ENCODE measurements around the gene DYRK4.
"Not testable (repeated sequence)": the region's sequence is repeated elsewhere in the genome, so short reads cannot be mapped to it uniquely, and the experiment has no call there.

DYRK4 gene, protein sequence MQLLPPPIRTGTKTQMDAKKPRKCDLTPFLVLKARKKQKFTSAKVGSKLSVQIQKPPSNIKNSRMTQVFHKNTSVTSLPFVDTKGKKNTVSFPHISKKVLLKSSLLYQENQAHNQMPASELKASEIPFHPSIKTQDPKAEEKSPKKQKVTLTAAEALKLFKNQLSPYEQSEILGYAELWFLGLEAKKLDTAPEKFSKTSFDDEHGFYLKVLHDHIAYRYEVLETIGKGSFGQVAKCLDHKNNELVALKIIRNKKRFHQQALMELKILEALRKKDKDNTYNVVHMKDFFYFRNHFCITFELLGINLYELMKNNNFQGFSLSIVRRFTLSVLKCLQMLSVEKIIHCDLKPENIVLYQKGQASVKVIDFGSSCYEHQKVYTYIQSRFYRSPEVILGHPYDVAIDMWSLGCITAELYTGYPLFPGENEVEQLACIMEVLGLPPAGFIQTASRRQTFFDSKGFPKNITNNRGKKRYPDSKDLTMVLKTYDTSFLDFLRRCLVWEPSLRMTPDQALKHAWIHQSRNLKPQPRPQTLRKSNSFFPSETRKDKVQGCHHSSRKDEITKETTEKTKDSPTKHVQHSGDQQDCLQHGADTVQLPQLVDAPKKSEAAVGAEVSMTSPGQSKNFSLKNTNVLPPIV

DNA sequence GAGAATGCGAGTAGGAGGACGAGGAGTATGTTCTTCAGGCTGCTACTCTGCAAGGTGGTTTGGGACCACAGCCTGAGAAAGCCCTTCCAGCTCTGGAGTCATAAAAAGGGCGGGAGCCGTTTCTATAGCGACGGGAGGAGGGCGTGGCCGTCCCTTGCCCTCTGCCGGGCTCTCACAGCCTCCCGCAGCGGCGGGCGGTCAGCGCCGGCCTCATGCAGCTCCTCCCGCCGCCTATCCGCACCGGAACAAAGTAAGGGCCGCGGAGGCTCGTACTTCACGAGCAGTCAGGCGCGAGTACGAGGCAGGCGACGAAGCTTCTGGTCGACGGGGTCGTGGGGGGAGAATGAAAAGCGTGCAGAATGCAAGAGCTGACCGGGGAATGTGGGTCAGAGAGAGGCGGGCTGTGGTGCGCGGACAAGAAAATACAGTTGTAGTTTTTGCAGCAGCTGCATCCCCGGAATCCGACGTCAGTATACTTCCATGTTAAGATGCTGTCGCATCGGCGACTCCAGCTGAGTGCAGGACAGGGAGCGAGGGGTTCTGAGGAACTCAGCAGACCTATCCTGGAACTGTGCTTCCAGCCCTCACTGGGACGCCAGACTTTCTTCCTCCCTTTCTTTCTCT is at the start of gene DYRK4:
Gene DYRK4, plus strand, starts transcription at position 175 of the 624 bp plus-strand sequence. Its CDS starts 38 bp downstream, at position 213.
- H3K36me3 Mint-ChIP-seq: peaks cover 24% of the 10 kb centered on the region
- no peak within 1 kb of the TSS for H3K27ac Mint-ChIP-seq
- peaks cover 13% of the 10 kb centered on the region for H3K27me3 Mint-ChIP-seq
- no peaks in the 10 kb centered on the region for H3K9me3 Mint-ChIP-seq
- no peak within 1 kb of the TSS for H3K4me3 Mint-ChIP-seq
- peak; percentile 30 for DNase-seq
- peaks cover 25% of the 10 kb centered on the region for H3K4me1 Mint-ChIP-seq
- CTCF ChIA-PET: no interaction called here

DNA sequence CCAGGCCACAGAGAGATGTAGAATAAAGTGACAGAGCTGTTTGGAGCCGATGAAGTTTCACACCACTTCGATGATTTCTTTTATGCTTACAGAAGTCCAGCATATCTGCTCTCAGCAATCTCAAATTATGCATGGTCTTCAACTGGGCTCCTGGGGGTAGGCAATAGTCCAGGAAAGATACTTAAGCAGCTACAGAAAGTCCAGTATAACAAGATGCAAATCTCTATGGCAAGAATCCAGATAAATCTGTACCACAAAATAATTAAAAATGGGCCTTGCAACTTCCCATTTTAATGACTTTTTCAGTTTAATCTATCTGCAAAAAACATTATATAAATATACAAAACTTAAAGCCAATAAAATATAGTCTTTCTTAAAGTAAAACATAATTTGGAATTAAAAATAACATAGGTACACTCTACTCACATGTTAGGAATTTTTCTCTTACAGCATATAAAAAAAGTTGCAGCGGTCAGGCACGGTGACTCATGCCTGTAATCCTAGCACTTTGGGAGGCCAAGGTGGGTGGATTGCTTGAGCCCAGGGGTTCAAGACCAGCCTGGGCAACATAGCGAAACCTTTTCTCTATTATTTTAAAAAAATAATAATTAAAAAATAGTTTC is 43.8 kb upstream of the DYRK4 start:
- no peak for DNase-seq
- no peaks in the 10 kb centered on the region for H3K27me3 Mint-ChIP-seq
- no peaks in the 10 kb centered on the region for H3K4me1 Mint-ChIP-seq
- no peak overlapping the region for H3K27ac Mint-ChIP-seq
- peaks cover 34% of the 10 kb centered on the region for H3K36me3 Mint-ChIP-seq
- H3K4me3 Mint-ChIP-seq: no peak overlapping the region
- CTCF ChIA-PET: no interaction called here
- H3K9me3 Mint-ChIP-seq: no peaks in the 10 kb centered on the region

DNA sequence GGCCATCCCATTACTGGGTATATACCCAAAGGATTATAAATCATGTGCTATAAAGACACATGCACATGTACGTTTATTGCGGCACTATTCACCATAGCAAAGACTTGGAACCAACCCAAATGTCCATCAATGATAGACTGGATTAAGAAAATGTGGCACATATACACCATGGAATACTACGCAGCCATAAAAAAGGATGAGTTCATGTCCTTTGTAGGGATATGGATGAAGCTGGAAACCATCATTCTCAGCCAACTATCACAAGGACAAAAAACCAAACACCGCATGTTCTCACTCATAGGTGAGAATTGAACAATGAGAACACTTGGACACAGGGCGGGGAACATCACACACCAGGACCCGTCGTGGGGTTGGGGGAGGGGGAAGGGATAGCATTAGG is 38.6 kb upstream of the DYRK4 start:
- not testable (repeated sequence) for H3K27ac Mint-ChIP-seq, H3K9me3 Mint-ChIP-seq, H3K27me3 Mint-ChIP-seq, H3K4me1 Mint-ChIP-seq, H3K4me3 Mint-ChIP-seq, DNase-seq
- CTCF ChIA-PET: interaction anchor here (1.6 kb wide), 1 partner anchor 101 kb away, joined by 7 read pairs; no protein-coding TSS in a partner anchor
- H3K36me3 Mint-ChIP-seq: peaks cover 30% of the 10 kb centered on the region

DNA sequence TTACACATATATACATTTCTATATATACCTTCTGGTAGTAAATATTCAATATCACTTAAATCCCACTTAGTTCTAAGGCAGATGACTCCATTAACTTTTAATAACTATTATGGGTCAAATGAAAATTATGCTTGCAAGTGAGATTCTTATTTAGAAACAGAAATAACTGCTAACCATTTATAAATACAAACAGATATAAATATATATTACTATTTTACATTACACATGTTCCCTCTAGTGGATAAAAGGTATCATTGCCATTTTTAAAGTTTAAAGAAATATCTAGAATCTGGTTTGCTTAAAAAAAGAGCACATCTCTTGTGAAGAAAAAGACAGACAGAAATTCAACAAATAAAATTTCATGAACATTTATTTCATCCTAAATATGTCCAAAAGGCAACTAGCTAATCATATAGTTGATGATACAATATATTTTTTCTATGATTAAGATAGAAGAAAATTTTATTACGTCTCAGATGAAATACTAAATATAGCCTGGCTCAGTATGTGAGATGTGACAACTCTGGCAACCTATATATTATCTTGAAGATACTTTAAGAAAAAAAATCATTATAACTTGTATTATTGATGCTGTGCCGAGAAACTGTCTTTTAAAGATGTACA is 35.0 kb upstream of the DYRK4 start:
- no peaks in the 10 kb centered on the region for H3K9me3 Mint-ChIP-seq
- no peak overlapping the region for H3K27ac Mint-ChIP-seq
- no peaks in the 10 kb centered on the region for H3K27me3 Mint-ChIP-seq
- CTCF ChIA-PET: interaction anchor here (0.6 to 3.2 kb wide), 6 partner anchors 14 to 346 kb away, joined by 3 to 19 read pairs (median 5); no protein-coding TSS in a partner anchor
- H3K4me1 Mint-ChIP-seq: peaks cover 3% of the 10 kb centered on the region
- DNase-seq: no peak
- H3K4me3 Mint-ChIP-seq: no peak overlapping the region
- peaks cover 26% of the 10 kb centered on the region for H3K36me3 Mint-ChIP-seq

DNA sequence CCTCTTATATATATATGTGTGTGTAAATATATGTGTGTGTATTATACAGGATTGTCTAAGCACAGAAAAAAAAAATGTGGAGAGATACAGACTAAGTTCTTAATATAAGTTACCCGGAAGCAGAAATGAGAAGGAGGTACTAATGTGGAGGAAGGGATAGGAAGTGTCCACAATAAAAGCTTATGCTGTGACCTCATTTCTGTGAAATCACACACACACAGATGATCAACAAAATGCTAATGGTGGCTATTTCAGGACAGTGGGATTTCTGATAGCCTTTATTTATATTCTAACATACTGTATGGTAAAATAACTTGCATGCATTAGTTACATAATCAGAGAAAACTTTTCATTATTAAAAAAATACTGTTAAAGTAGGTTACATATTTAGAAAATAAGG is 31.8 kb upstream of the DYRK4 start:
- CTCF ChIA-PET: interaction anchor here (0.9 to 1.7 kb wide), 3 partner anchors 10 to 108 kb away, joined by 4 to 5 read pairs (median 4); no protein-coding TSS in a partner anchor
- Mint-ChIP-seq H3K27me3 (no peaks in the 10 kb centered on the region), H3K9me3 (no peaks in the 10 kb centered on the region), H3K27ac (peak overlapping the region; percentile 25), H3K36me3 (peaks cover 9% of the 10 kb centered on the region), H3K4me3 (no peak overlapping the region), H3K4me1 (peaks cover 3% of the 10 kb centered on the region)
- no peak for DNase-seq

DNA sequence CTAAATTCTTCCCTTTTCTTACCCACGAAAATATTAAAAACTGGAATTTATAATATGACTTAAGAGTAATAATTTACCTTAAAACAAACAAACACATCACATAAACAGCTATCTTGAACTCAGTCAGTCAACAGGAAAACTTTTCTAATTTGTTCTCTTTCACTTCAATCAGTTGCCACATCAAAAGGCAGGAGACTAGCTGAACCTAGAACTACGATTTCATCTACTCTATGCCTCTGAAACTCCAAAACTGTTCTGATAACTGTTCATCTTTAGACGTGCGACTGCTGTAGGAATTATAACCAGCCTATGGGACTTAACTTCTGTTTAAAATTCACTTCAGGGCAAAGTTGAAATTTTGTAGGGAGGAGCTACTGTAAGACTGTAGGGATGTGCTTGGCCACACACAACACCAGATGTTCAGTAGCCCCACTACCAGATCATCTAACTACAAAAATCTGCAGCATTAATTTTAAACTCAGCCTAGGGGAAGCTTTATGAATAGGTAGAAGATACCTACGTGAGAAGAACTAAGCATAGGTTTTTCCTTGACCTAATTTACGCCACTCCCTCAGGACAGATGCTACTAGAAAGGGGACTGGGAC is 30.9 kb upstream of the DYRK4 start:
- Mint-ChIP-seq H3K27me3 (no peaks in the 10 kb centered on the region), H3K4me1 (peaks cover 6% of the 10 kb centered on the region), H3K27ac (no peak overlapping the region), H3K36me3 (peaks cover 6% of the 10 kb centered on the region), H3K4me3 (no peak overlapping the region), H3K9me3 (no peaks in the 10 kb centered on the region)
- DNase-seq: no peak
- CTCF ChIA-PET: interaction anchor here (0.7 to 1.7 kb wide), 4 partner anchors 11 to 535 kb away, joined by 3 to 12 read pairs (median 4); no protein-coding TSS in a partner anchor

DNA sequence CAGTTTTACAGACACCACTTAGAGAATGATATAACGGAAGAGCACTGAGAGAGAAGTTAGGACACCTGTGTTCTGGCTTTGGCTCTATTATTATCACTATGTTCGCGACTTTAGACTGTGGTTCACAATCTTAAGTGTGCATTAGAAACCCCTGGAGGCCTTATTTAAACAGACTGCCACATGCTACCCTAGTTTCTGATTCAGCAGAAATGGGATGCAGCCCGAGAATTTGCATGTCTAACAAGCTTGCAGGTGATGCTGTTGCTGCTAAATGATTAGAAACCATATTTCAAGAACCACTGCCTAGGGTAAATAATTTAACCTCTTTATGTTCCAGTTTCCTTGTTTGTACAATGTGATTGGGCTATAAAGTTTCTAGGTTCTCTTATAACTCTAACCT is 26.9 kb upstream of the DYRK4 start:
- Mint-ChIP-seq H3K27me3 (no peaks in the 10 kb centered on the region), H3K4me3 (no peak overlapping the region), H3K4me1 (peaks cover 32% of the 10 kb centered on the region), H3K36me3 (peaks cover 11% of the 10 kb centered on the region), H3K27ac (no peak overlapping the region), H3K9me3 (no peaks in the 10 kb centered on the region)
- DNase-seq: no peak
- CTCF ChIA-PET: no interaction called here

DNA sequence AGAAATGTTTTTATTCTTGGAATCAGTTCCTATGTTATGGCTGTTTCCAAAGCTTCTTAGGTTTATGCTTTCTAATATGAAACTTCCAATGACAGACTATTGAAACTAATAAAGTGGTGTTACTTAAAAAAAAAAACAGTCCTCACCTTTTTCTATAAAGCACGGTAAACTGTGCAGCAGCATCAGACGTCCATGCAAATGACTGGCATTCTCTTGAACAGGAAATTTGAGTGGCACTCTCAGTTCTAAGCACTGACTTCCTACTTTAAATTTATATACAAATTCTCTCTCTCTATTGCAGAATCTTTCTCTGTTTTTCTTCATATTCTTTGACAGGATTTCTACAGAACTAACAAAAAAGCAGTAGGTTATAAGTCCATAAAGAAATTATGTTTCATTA is 26.1 kb upstream of the DYRK4 start:
- Mint-ChIP-seq H3K27ac (no peak overlapping the region), H3K27me3 (no peaks in the 10 kb centered on the region), H3K4me3 (no peak overlapping the region), H3K36me3 (peaks cover 11% of the 10 kb centered on the region), H3K9me3 (no peaks in the 10 kb centered on the region), H3K4me1 (peaks cover 36% of the 10 kb centered on the region)
- no peak for DNase-seq
- CTCF ChIA-PET: no interaction called here

DNA sequence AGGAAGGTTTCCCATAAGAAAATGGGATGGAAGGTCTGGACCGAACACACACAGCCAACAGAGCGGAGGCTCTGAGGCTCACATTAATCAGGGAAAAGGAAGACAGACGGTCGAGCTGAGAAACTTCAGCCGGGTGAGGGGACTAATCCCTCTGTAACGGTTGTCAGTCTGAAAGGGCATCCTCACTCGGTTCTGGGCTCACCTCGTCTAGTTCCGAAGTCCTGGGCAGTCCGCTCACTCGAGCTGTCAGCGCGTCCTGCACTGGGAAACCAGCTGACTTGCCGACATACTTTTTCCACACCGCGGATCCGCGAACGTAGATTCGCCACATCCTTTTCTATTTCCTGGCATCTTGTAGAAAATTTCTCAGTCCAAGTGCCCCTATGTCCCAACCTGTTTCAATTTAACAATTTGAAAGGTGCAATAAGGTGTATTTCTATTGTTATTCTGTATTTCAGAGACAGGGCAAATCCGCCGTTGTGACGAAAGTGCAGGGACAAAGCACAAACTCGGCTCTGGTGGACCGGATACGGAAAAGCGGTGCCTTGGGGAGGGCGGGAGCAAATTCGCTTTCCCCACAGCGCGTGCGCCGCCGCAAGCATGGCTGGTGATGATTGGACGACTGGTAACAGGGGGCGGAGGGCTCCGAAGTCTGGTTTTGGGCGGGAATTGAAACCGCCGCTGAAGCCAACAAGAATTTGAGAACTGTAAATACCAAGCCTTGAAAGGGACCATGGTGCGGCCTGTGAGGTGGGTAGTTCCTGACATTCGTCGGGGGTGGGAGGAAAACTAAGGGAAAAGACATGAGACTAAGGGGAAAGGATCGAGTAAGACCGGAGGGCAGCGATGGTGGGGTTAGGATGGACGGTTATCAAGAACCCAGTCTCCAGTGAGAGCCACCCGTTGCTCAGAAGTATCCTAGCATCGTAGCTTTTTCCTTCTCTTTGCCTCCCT is 23.5 kb upstream of the DYRK4 start, which contains the start of gene RAD51AP1:
Gene RAD51AP1, plus strand, starts transcription at position 684 of the 954 bp plus-strand sequence. Its CDS starts 50 bp downstream, at position 734.
- Mint-ChIP-seq H3K9me3 (no peaks in the 10 kb centered on the region), H3K4me1 (peaks cover 43% of the 10 kb centered on the region), H3K27me3 (no peaks in the 10 kb centered on the region), H3K27ac (peak within 1 kb of the TSS; percentile 92), H3K4me3 (peak within 1 kb of the TSS; percentile 93), H3K36me3 (peaks cover 19% of the 10 kb centered on the region)
- CTCF ChIA-PET: no interaction called here
- DNase-seq: peak; percentile 96

DNA sequence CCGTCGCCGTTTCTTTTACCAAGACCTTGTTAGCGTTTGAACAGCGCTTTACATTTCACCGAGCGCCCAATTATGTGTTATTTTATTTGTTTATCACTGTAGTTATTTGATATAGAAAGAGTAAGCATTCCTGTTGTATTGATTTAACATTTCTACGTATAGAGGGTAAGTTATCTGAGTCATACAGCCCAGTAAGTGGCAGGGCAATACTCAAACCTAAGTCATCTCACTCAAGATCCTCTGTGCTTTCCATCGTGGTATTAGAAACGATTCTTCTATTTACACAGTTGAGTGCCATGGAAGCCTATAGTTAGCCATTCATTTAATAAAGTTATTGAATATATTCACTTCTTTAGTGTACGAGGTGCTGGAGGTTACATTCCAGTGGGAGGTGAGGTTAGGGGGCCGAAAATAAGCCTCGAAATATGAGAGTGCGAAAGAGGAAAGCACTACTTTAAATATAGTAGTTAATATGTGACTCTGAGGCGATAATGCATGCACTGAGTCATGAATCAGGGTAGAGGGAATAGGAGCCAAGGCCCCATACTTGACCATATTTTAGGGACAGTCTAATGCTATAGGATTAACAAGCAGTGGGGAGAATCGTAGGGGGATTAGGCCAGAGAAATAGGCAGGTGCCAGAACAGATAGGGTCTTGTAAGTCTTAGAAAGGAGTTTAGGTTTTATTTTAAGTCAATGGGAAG is 22.7 kb upstream of the DYRK4 start:
- CTCF ChIA-PET: no interaction called here
- Mint-ChIP-seq H3K9me3 (no peaks in the 10 kb centered on the region), H3K27me3 (no peaks in the 10 kb centered on the region)

DNA sequence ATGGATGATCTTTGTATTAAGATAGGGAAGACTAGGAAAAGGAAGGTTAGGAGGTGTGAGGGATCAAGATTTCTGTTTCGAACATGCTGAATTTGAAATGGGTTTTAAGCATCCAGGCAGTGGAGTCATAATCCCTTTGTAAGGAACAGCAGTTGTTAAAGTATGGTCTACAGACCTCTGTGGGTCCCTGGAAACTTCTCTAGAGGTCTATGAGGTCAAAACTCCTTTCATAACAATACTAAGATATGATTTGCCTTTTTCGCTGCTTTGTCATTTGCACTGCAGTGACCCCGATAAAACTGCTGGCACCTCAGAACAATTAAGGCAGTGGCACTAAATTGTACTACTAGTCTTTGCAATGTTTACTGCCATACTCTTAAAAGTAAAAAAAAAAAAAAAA is 21.8 kb upstream of the DYRK4 start:
- peaks cover 46% of the 10 kb centered on the region for H3K4me1 Mint-ChIP-seq
- H3K4me3 Mint-ChIP-seq: peak overlapping the region; percentile 93
- DNase-seq: no peak
- no peaks in the 10 kb centered on the region for H3K27me3 Mint-ChIP-seq
- H3K27ac Mint-ChIP-seq: peak overlapping the region; percentile 92
- CTCF ChIA-PET: interaction anchor here (0.6 to 1.0 kb wide), 3 partner anchors 13 to 512 kb away, joined by 3 read pairs; no protein-coding TSS in a partner anchor
- peaks cover 33% of the 10 kb centered on the region for H3K36me3 Mint-ChIP-seq
- H3K9me3 Mint-ChIP-seq: no peaks in the 10 kb centered on the region

More for the DNA sequence above, 22.7 kb upstream of the DYRK4 start:
- DNase-seq: no peak
- Mint-ChIP-seq H3K4me1 (peaks cover 46% of the 10 kb centered on the region), H3K36me3 (peaks cover 24% of the 10 kb centered on the region), H3K4me3 (peak overlapping the region; percentile 93), H3K27ac (peak overlapping the region; percentile 92)

DNA sequence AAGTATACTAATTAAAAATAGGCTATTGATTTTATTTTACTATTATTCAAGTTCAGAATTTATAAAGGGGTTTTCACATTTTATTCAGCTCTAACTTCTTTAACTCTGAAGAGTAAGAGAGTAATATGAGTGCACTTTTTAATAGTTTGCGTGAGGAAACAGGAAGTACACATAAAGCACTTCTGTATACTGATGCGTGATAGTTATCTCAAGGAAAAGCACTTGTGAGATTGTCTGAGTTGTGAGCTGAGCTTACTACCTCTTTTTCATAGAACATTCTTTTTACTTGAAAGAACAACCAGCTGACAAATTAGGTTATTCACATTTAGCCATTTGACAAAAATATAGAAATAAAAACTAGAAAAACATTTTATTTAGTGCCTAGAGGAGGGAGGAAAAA is 21.4 kb upstream of the DYRK4 start:
- H3K27ac Mint-ChIP-seq: no peak overlapping the region
- CTCF ChIA-PET: interaction anchor here (0.6 to 1.0 kb wide), 3 partner anchors 13 to 513 kb away, joined by 3 read pairs; no protein-coding TSS in a partner anchor
- peaks cover 46% of the 10 kb centered on the region for H3K4me1 Mint-ChIP-seq
- H3K27me3 Mint-ChIP-seq: no peaks in the 10 kb centered on the region
- peaks cover 36% of the 10 kb centered on the region for H3K36me3 Mint-ChIP-seq
- DNase-seq: no peak
- H3K4me3 Mint-ChIP-seq: no peak overlapping the region
- no peaks in the 10 kb centered on the region for H3K9me3 Mint-ChIP-seq

Measured in activated naive CD4-positive, alpha-beta T cell treated with anti-CD3 and anti-CD28 coated beads, Interleukin-2, amount 10 ng/mL, durations not matched to agents 7 days and 5 days (primary cell).